K562 (cell line): ENCODE results near the gene ANKRD16. TPM values are rescaled to one million over a fixed set of nuclear protein-coding genes. Genes with fewer than 3 reads are reported as not detected.
A peak's percentile ranks its signal among the peaks of the same experiment; 100 is the strongest.
"Not testable (repeated sequence)": the region's sequence is repeated elsewhere in the genome, so short reads cannot be mapped to it uniquely, and the experiment has no call there.

ENCODE experiments used
- ATAC-seq: fragments of 200-7000 bp; cut with Tn5 transposase; 3 replicates; pipeline ENCODE4 v1.9.1; 2020; ENCODE audit warnings: moderate library complexity
- BruUV-seq: library from RNA; stranded (reverse); fragments of 400-500 nt; replicated peaks from 2 replicates; lab custom pipeline; 2021; lab: Mats Ljungman, UMichigan
- CTCF ChIA-PET: fragments of 300-600 bp; formaldehyde crosslinking; extraction: SDS; loops from one replicate; lab custom pipeline; 2021; ENCODE audit warnings: low intra/inter-chr PET ratio; lab: Yijun Ruan, JAX
- POLR2A ChIA-PET: fragments of 300-600, 350-650 bp; sonication (Branson Sonifier 250); formaldehyde crosslinking; extraction: SDS; loops from one replicate; lab custom pipeline; 2021; ENCODE audit warnings: antibody characterized with exemption, inconsistent platforms; lab: Yijun Ruan, JAX
- DNase-seq, 4 experiments: peaks; one replicate each; pipeline versions ENCODE4 v3.0.0 to v3.0.0-alpha.2; 2011 to 2018; ENCODE audit warnings: low spot score in 3 of 4, mixed read lengths in 3 of 4; ENCODE audit errors: extremely low read depth in 1 of 4
- FAIRE-seq: peaks from 2 replicates; lab custom pipeline; 2011; peaks lifted over from hg19 to GRCh38; lab: Jason Lieb, UNC
- H2AFZ ChIP-seq: 2 replicates; pipeline ENCODE4 v1.6.0; 2011; ENCODE audit warnings: low read depth, low read length, control low read depth, inconsistent platforms
- H3K27ac ChIP-seq: fragments of 200-600 bp; 3 replicates; pipeline ENCODE4 v1.8.0; 2011; ENCODE audit warnings: low read depth, mild to moderate bottlenecking, control low read depth, inconsistent platforms, low read length, moderate library complexity, mixed read lengths; ENCODE audit errors: extremely low read depth
- H3K27me3 ChIP-seq, 2 experiments: fragments of 300-600 bp in 1 of 2; 2 replicates in 1 of 2; 3 replicates in 1 of 2; pipeline versions ENCODE4 v1.6.0 to v1.8.0; 2011; ENCODE audit warnings: inconsistent platforms in 2 of 2, low read length in 2 of 2, mild to moderate bottlenecking in 1 of 2, mixed read lengths in 1 of 2, moderate library complexity in 1 of 2; ENCODE audit not compliant: control insufficient read depth in 2 of 2, insufficient read depth in 2 of 2
- H3K36me3 ChIP-seq: fragments of 300-600 bp; 3 replicates; pipeline ENCODE4 v1.8.0; 2011; ENCODE audit warnings: mild to moderate bottlenecking, low read length, inconsistent platforms; ENCODE audit not compliant: control insufficient read depth, insufficient read depth
- H3K4me1 ChIP-seq, 2 experiments: fragments of 200-600 bp in 1 of 2; replicated peaks in 1 of 2; 2 replicates in 1 of 2; 3 replicates in 1 of 2; pipeline versions ENCODE4 v1.5.1 to v1.8.0; 2011; ENCODE audit warnings: inconsistent platforms in 2 of 2, low read length in 2 of 2, mild to moderate bottlenecking in 1 of 2, mixed read lengths in 1 of 2, moderate library complexity in 1 of 2; ENCODE audit not compliant: control insufficient read depth in 2 of 2, insufficient read depth in 2 of 2
- H3K4me2 ChIP-seq: 2 replicates; pipeline ENCODE4 v1.6.1; 2011; ENCODE audit warnings: low read length, control low read depth, inconsistent platforms, mixed read lengths; ENCODE audit not compliant: insufficient read depth
- H3K4me3 ChIP-seq: fragments of 200-600 bp; sonication (generic), shearing (Covaris generic); 2 replicates; pipeline ENCODE4 v1.5.1; 2016; ENCODE audit warnings: control low read depth, inconsistent platforms
- H3K79me2 ChIP-seq: fragments of 200-600 bp; 3 replicates; pipeline ENCODE4 v1.8.0; 2011; ENCODE audit warnings: low read length, inconsistent platforms; ENCODE audit not compliant: control insufficient read depth, insufficient read depth
- H3K9ac ChIP-seq, 2 experiments: 2 replicates each; pipeline versions ENCODE4 v1.6.0 to v1.6.1; 2011; ENCODE audit warnings: low read depth in 2 of 2, low read length in 2 of 2, control low read depth in 1 of 2, inconsistent platforms in 1 of 2, mild to moderate bottlenecking in 1 of 2, mixed read lengths in 1 of 2; ENCODE audit not compliant: insufficient read depth in 1 of 2
- H3K9me1 ChIP-seq: one replicate; pipeline ENCODE4 v1.6.0; 2011; ENCODE audit warnings: inconsistent platforms, mild to moderate bottlenecking, low read length, moderate library complexity; ENCODE audit not compliant: control insufficient read depth, insufficient read depth
- H3K9me3 ChIP-seq: replicated peaks from 2 replicates; pipeline ENCODE4 v1.5.1; 2011; ENCODE audit warnings: low read depth, low read length, inconsistent platforms; ENCODE audit not compliant: control insufficient read depth, insufficient read depth
- H4K20me1 ChIP-seq: replicated peaks from 2 replicates; pipeline ENCODE4 v1.6.1; 2011; ENCODE audit warnings: low read length, inconsistent platforms, mixed read lengths; ENCODE audit not compliant: control insufficient read depth, insufficient read depth
- CUX1 ChIP-seq: fragments of 200-800 bp; sonication (Bioruptor generic); IDR thresholded peaks from 2 replicates; pipeline ENCODE4 v1.6.1; 2016; ENCODE audit warnings: missing genetic modification characterization, missing compliant biosample characterization
- HBP1 ChIP-seq: fragments of 450-650 bp; formaldehyde crosslinking; IDR thresholded peaks from 2 replicates; pipeline ENCODE4 v1.4.0; 2022; ENCODE audit warnings: missing genetic modification characterization
- RUNX1 ChIP-seq: sonication (generic); IDR thresholded peaks from 2 replicates; pipeline ENCODE4 v1.6.1; 2016; ENCODE audit warnings: antibody characterized with exemption, low read depth
- WGBS: fragments of 100-300 bp; shearing (Covaris generic); methylation state at CpG from one replicate; pipeline ENCODE4 v1.1.6; 2016; ENCODE audit warnings: low coverage, mixed read lengths; ENCODE audit not compliant: insufficient coverage; ENCODE audit errors: missing lambda C conversion rate; 5-methylcytosine and 5-hydroxymethylcytosine counted together
- in situ Hi-C: fragments of 300-500 bp; cut with MboI; formaldehyde crosslinking; loops from 4 replicates; pipeline ENCODE4 v1.15.0; 2018; ENCODE audit warnings: inconsistent platforms, mixed read lengths
- intact Hi-C: fragments of 100-400 bp; cut with micrococcal nuclease; formaldehyde crosslinking; loops from 2 replicates; pipeline ENCODE4 v1.14.2; 2022
- polyA plus RNA-seq, 8 experiments: library from polyadenylated mRNA; depleted of rRNA in 4 of 8; stranded (reverse) in 5 of 8; unstranded in 3 of 8; fragments of >200 nt; fragmentation: Nextera tagmentation in 2 of 8; fragmentation: Illumina TruSeq in 1 of 8; extraction: Ambion mirVana in 2 of 8; extraction: Trizol in 1 of 8; gene quantifications; 2 replicates each; pipeline versions ENCODE4 v1.2.1 to v1.2.3, GENCODE V29; 2011 to 2014; ENCODE audit warnings: inconsistent platforms in 1 of 8, missing spikeins in 1 of 8
- total RNA-seq, 7 experiments: library from RNA; depleted of rRNA in 6 of 7; stranded (reverse); fragments of >200 nt in 6 of 7; fragmentation: Illumina TruSeq in 2 of 7; extraction: Trizol in 2 of 7; gene quantifications; 2 replicates each; pipeline versions ENCODE4 v1.2.1 to v1.2.3, GENCODE V29; 2011 to 2021; ENCODE audit warnings: low replicate concordance in 1 of 7

ANKRD16 gene
- total and polyA plus RNA-seq, 9 of the 15 experiments (the other 6 are each of a cell fraction or from before 2014, with no cell fraction given): 1.5 to 16.0 (median 9.5) TPM

GRCh38 chr10:5910323-5911100, 20.8 kb upstream of the ANKRD16 start:
- intact Hi-C loops (no loop called here), in situ Hi-C loops (no loop called here)
- ATAC-seq: no peak
- Histone ChIP-seq H3K36me3 (peaks cover 97% of the 10 kb centered on the region), H3K4me2 (no peak overlapping the region), H2AFZ (no peak overlapping the region), H3K9ac (0 out of 4 replicates have a peak overlapping the region, but pooled peaks of 1 of the 2 experiments have one; percentile 32), H3K4me3 (no peak overlapping the region), H3K79me2 (peaks cover 16% of the 10 kb centered on the region; the same call in 2 of the 3 replicates), H3K27ac (no peak overlapping the region), H3K27me3 (no peaks in the 10 kb centered on the region), H3K9me3 (no peaks in the 10 kb centered on the region), H3K4me1 (peaks cover 0 to 3% of the 10 kb centered on the region in 2 experiments; a peak in 1 of 5 replicates), H3K9me1 (no peaks in the 10 kb centered on the region), H4K20me1 (no peaks in the 10 kb centered on the region)
- TF ChIP-seq RUNX1 (no peak), CUX1 (CRISPR knock-in tag) (no peak), HBP1 (CRISPR knock-in tag) (no peak)
- 89% methylated on average over 17 of the region's 18 CpGs for WGBS
- CTCF ChIA-PET: no interaction called here
- POLR2A ChIA-PET: no interaction called here
- no peak for DNase-seq
- no TSS peak for BruUV-seq
- FAIRE-seq: no peak

- in situ Hi-C loops, FAIRE-seq, BruUV-seq, H3K4me3 ChIP-seq, H4K20me1 ChIP-seq, CTCF ChIA-PET, H3K9me1 ChIP-seq, H3K4me2 ChIP-seq, H3K9me3 ChIP-seq, H3K4me1 ChIP-seq, ATAC-seq, intact Hi-C loops, H3K27ac ChIP-seq, H2AFZ ChIP-seq, H3K9ac ChIP-seq, H3K27me3 ChIP-seq, DNase-seq: not testable (repeated sequence)
- peaks cover 28% of the 10 kb centered on the region for H3K79me2 ChIP-seq
- H3K36me3 ChIP-seq: peaks cover 91% of the 10 kb centered on the region
- POLR2A ChIA-PET: interaction anchor here (1.3 to 1.9 kb wide), 2 partner anchors 13 to 15 kb away, joined by 7 read pairs; no protein-coding TSS in a partner anchor
- whole genome bisulfite sequencing: 92% methylated on average over 5 of the region's 7 CpGs
These were observed 19.0 kb upstream of the ANKRD16 start for GRCh38 chr10:5908676-5909075.
